A673 (cell line): ENCODE results near the gene EYA3.

Source experiments
- EZH2 ChIP-seq: fragments of 200-600 bp; sonication (generic); IDR thresholded peaks from 2 replicates; pipeline ENCODE4 v1.6.1; 2017; ENCODE audit warnings: borderline replicate concordance, low read depth, mild to moderate bottlenecking, mixed read lengths, antibody characterized with exemption, low read length; ENCODE audit not compliant: poor library complexity, severe bottlenecking
- TF ChIP-seq, protein P1 (sequence below): fragments of 300-800, 200-600 bp; sonication (generic); conservative IDR thresholded peaks from 2 replicates; pipeline ENCODE4 v1.5.1; 2017; ENCODE audit warnings: low read depth, mild to moderate bottlenecking, antibody characterized with exemption, low read length, moderate library complexity, mixed read lengths

DNA sequence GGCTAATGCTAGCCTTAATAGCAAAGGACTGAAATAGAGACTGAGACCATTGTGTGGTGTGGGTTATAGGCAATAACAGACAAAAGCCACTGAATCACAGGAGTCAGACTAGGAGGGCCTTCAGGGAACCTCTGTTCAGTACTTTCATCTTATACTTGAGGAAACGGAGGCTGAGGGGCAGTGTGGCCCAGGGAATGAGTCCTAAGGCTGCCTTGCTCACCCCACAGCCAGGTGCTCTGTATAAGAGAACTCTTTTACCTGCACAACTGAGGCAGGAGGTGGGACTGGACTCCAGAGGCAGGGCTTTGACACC is 150.9 kb downstream of the EYA3 start:
- TF ChIP-seq, protein P1, sequence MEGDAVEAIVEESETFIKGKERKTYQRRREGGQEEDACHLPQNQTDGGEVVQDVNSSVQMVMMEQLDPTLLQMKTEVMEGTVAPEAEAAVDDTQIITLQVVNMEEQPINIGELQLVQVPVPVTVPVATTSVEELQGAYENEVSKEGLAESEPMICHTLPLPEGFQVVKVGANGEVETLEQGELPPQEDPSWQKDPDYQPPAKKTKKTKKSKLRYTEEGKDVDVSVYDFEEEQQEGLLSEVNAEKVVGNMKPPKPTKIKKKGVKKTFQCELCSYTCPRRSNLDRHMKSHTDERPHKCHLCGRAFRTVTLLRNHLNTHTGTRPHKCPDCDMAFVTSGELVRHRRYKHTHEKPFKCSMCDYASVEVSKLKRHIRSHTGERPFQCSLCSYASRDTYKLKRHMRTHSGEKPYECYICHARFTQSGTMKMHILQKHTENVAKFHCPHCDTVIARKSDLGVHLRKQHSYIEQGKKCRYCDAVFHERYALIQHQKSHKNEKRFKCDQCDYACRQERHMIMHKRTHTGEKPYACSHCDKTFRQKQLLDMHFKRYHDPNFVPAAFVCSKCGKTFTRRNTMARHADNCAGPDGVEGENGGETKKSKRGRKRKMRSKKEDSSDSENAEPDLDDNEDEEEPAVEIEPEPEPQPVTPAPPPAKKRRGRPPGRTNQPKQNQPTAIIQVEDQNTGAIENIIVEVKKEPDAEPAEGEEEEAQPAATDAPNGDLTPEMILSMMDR = no peak
- TF ChIP-seq EZH2 = no peak
